CD4-positive, alpha-beta T cell treated with Interferon gamma for 1 hour (primary cell): ENCODE results near the gene DPH3.

ENCODE experiments used
- DNase-seq: peaks from one replicate; pipeline ENCODE4 v3.0.0-alpha.2; 2020

DPH3 gene

DNA sequence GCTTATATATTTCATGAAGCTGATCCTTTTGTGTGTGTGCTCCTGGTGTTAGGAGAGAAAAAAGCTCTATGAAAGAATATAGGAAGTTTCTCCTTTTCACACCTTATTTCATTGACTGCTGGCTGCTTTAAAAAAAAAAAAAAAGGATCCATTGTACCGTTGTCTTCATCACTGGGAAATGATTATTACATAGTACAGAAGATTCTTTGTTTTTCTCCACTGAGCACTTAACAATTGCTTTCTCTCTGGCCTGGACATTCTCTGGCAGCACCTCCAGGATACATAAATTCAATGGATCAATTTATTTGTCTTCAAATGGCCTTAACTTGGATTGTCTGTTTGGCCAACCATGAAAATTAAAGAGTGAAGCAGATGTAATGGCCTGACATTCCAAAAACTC, 37.2 kb downstream of the DPH3 start:
- no peak for DNase-seq

- DNase-seq, result no peak
Measured at GRCh38 chr3:16224325-16224724, 40.4 kb downstream of the DPH3 start.

GRCh38 chr3:16222547-16222946, 42.2 kb downstream of the DPH3 start:
- DNase-seq, result no peak

DNA sequence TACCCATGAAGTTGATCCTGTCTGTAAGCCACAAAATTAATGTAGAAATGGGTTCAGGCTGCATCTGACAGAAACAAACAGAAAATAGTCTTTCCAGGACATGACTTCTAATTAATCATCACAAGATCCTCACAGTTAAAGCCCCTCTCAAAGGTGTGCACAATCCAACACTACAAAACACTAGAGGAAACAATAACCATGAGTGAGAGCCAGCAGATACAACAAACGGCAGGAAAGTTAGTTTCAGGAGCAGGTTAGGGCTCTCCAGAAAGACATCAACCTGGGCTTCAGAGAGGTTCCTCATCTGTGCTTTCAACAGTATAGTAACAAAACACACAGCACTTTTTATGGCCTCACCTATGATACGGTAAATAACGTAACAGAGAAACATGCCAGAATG, 42.8 kb downstream of the DPH3 start:
- no peak for DNase-seq

DNA sequence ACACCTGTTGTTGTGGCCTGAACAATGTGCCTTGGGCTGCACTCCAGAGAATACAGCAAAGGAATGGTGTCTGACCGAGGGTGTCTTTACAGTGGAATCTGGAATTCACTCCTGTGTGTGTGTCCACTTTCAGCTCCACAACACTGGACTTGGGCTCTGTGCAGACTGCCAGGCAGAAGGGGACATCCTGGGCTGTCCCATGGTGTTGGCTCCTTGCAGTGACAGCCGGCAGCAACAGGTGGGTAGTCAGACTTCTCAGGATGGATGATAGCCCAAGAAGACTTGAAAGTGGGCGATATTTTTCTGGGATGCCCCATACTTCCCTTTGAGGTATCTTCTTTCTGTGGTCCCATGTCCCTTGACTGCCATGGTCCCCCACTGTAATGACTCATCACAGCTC, 45.0 kb downstream of the DPH3 start:
- DNase-seq, result no peak

DNA sequence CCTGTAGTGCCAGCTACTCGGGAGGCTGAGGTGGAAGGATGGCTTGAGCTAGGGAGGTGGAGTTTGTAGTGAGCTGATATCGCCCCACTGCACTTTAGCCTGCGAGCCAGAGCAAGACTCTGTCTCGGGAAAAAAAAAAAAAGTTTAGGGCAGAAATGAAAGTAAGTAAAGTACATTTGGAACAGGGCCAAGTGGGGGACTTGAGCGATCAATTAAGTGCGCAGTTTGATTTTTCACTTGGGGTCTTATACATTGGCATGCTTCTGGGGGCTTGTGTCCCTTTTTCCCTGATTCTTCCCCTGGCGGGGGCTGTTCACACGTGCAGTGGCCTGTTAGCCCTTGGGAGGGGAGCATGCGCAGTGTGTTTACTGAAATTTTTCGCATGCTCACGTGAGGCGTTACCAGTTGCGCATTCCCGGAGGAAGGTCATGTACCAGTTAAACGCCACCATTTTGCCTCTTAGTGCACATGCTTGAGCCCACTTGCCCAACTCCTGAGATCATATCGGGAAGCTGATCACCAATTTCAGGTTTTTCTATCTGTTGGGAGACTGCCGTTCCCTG, 48.3 kb downstream of the DPH3 start:
- DNase-seq, result no peak

- DNase-seq, result no peak
Measured at GRCh38 chr3:16214366-16214765, 50.4 kb downstream of the DPH3 start.

- DNase-seq, result no peak
Measured at GRCh38 chr3:16211176-16211904, 53.4 kb downstream of the DPH3 start.
